Activated CD4-positive, alpha-beta T cell treated with anti-CD3 and anti-CD28 coated beads, Interleukin-2, amount 50 U/mL, for 24 hours (primary cell): Measurements from ENCODE around the gene CDKN1C.

Experiments used
- DNase-seq, 2 donors: peaks; one replicate each; pipeline ENCODE4 v3.0.0-alpha.2; 2020; ENCODE audit warnings: low read depth in 1 of 2, low spot score in 1 of 2

CDKN1C gene

DNA sequence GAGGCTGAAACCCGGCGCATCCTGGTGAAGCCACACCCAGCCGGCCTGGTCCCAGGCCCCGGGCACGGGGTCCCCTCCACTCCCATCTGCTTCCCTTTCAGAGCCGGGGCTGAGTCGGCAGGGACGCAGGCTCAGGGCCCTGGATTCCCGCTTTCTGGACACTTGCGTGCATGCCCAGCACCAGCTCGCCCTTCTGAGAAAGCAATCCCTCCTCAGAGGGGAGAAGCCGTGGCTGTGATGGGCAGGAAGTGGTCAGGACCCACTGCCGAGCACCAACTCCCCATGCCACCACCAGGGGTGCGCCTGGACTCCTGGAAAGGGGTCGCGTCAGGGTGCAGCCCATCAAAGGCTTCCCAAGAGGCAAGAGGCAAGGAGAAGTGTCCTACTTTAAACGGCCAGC lies 15.1 kb downstream of the CDKN1C start:
- no peak for DNase-seq

DNA sequence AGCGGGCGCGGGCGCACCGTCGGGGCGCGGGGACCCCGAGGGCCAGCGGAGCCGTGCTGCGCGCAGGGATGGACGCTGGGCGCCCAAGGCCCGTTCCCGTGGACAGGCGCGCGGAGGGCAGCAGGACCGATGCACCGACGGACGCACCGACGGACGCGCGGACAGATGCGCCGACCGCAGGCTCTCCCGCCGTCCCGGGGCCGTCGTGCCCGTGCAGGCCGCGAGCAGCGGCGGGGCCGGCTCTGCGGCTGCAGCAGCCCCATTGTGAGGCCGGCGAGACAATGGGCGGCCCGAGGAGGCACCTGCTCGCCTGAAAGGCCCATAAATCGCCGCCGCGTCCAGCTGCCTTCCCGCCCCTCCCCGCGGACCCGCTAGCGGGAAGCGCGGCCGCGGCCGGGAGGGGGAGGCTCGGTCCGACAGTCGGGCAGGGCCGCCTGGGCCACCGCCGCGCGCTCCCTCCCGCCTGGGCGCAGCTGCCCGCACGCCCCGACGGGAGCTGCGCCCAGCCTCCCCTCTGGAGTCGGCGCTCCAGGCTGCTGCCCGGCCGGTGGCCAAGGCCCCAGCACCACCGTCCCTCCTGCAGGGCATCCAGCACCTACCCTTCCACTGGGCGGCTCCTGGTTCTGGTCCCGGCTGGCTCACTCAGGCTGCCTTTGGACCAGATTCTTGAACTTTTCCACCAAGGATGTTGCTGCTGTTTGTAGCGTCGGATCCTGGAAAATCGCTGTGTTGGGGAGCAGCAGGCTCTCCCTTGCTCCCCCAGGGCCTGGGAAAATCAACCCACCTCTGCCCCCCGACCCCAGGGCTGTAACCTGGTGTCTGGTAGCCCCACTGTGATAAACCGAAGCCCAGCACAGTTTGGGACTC lies 15.8 kb downstream of the CDKN1C start:
- DNase-seq = no peak

DNA sequence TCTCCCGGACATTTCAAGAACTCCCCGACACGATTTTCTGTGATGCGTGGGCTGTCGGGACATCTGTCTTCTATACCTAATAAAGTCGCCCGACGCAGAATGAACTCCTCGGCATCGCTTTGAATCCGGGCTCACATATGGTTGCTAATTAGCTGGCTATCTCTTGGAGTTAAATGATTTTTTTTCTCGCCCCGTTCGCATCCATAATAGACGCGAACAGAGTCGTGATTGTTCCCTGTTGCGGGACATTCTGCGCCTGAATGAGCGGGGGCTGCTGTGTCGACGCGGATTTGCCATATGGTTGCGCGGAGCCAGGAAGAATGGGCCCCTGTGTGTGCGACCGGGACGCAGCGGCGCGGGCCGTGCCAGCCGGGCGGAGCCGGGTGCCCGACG lies 16.4 kb downstream of the CDKN1C start:
- DNase-seq = no peak

DNA sequence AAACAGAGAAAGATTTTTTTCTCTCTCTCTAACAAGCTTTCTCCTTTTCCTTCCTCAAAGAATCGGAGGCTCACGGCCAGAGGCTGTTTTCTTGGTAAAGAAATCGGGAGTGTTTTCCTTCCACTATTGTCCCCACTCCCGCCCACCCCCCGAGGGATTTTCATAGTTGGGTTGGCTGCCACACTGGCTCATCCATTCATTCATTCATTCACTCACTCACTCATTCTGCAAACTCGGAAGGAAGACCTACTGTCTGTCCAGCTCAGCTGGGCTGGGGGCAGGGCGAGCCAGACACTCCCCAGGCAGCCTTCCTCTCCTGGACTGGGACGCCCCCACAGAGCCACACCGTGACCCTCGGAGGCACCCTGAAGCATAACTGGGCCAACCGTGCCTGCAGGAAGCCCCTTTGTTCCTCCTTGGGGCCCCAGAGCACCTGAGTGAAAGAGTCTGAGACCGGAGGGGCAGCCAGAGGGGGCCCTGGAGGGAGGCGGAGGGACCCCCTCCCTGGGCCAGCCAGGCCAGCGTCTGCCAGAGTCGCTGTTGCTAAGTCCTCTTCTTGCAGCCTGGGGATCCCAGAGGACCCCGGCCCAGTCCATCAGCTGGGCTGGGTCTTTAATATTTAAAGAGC lies 17.0 kb downstream of the CDKN1C start:
- DNase-seq = no peak

DNA sequence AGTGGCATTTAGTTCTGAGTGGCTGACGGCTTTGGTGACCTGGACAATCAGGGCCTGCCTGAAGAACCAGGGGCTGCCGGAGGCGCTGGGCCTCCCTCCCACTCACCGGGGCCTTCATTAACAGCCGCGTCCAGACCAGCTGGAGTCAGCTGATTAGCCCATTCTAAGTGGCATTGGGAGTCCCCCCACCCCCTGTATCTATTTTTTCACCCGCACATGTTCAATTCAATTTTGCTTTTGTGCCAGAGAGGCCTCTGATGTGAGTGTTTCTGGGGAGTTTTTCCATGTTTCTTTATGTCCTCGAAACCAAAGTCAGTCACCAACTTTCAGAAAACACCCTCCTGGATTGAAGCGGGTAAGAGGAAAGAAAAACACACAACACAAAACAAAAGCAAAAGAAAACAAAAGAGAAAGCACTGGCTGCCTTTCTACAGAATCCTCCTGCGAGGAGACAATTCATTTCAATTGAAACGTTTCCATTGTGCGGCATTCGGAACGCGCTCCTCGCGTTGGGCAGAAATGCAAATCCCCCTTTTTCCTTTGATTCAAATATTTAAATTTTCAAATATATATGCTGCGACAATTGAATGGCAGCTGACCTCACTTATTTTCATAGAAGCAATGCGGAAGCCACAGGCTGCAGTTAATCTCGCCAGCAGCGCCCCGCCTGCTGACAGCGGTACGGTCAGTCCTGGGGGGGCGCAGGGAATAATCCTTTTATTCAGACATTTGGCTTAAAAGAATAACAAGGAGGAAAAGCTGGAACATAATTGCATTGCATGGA lies 17.7 kb downstream of the CDKN1C start:
- DNase-seq = no peak

DNA sequence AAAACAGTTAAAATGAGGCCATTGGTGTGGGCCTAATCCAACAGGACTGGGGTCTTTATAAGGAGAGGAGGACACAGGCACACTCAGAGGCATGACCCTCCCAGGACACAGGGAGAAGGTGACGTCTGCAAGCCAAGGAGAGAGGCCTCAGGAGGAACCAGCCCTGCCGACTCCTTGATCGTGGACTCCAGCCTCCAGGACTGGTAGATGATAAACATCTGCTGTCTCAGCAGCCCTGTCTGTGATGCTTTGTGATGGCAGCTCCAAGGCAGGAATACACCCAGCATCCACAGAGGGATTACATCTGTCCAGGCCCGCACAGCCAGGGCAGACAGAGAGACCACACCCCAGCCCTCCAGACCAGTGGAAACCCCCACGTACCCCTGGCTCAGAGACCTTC lies 18.4 kb downstream of the CDKN1C start:
- no peak for DNase-seq

DNA sequence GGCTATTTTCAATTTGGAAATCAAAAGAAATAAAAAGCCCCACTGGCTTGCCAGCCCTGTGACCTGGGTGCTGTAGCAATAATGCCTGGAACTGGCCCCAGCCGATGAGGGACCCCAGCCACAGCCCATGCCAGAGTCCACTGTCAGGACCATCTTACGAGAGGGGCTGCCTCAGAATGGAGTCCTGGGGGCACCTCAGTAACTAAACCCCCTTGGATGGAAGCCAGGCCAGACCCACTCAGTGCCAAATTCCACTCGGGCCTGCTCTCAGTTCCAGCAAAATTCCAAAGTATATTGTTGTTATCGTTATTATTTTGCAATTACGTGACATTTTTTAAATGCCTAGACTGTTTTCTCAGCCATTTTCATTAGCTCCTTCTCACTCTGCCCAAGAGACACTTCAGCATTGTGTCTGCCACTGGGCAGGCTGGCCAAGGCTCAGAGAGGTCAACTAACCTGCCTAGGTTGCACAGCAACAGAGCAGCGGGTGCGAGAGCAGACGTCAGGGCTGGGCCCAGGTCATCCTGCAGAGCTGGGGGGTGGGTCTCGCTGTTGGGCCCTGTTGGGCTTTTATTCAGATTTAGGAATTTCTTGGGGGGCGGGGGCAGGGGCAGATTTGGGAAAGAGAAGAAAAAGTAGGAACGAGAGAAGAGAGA lies 19.5 kb downstream of the CDKN1C start:
- no peak for DNase-seq

DNA sequence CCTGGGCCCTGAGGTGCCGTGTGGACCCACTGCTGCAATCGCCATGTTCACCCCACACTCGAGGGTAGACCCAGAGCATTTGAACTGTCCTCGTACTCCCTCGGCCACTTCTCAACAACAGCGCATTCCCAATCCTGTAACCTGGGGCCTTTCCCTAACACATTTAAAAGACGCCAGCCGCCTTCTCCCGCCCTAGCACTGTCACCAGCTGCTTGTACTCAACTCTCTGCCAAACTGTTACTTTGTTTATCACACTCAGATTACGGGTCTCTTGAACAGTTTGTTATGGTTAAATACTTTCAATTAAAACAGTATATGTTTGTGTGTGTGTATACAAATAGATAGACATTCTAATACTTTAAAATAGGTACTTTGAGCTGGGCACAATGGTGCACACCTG lies 20.7 kb downstream of the CDKN1C start:
- no peak for DNase-seq

DNA sequence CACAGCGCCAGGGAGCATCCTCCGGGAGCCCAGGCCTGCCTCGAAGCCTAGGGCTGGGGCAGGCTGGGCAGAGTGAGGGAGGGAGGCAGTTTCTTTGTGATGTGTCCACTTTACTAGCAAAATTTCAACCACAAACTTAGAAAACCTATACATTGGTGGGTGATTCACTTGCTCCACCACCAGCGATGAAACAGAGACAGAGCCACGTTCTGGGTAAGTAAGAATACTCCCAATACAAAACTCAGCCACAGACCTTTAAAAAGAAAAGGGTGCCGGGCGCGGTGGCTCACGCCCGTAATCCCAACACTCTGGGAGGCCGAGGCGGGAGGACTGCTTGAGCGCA lies 22.3 kb downstream of the CDKN1C start:
- DNase-seq = no peak

DNA sequence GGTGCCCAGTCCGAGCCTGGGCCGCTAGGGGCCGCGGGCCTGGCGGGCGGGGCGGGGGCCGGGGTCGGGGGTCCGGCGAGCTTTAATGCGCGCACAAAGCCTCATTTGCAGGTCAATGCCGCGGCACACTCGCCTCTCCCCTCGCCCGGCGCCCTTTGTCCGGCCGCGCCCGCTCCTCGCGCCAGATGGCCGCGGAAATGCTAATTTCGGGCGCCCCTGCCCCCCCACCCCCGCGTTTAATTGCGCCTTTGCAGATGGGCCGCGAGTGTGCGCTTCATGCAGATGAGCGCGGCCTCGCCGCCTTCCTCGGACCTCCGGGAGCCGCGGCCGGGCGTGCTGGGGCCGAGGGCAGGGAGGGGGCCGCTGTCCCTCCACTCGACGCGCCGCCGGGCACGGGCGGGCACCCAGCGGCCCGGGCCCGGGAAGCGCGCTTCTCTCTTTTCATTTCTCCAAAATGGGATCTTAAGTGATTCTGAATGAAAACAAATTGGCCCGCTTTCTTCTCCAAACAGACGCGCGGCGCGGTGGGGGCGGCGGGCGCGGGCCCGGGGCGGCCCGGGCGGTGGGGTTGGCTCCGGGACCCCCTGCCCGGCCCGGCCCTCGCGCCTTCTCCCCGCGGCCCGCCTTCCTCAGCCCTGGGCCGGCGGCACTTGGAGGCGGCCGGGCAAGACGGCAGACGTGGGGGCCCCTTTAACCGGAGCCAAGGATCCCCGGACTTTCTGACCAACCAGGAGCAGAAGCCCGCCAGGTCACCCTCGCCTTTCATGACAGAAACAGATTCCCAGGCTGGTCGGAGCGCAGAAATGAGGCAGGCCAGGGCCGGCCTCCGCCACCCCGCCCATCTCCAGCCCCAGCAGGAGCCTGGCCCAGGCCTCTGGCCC lies 22.9 kb downstream of the CDKN1C start:
- DNase-seq = no peak

DNA sequence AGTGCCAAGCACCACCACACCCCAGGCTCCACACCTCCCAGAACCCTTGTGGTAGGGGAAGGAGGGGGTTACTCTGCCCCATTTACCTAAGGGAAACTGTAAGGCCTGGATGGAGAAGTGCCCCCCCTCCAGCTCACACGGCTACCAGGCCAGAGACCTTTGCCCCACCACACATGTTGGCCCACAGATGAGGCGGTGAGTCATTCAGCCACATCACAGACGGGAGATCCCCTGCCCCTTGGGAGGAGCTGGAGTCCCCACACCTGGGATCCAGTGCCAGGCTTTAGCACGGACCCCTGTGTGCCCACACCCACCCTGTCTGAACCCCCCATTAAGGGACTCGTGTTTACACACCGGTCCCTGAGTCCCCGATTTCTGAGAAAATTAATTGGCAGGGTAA lies 24.9 kb downstream of the CDKN1C start:
- DNase-seq = no peak

DNA sequence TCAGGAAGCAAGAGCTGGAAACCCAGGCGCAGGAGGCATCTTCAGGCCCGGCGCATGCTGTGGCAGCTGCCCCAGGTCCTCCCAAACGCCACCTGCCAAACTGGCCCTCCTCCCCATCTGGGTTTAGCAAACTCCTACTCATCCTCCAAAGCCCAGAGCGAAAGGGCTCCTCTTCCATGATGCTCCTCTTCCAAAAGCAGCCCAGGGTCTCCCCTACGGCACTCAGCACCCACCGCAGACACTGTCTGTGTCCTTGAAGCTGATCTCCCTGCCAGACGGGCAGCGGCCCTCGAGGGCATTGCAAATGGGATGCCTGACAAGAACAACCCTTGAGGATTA lies 25.9 kb downstream of the CDKN1C start:
- no peak for DNase-seq

DNA sequence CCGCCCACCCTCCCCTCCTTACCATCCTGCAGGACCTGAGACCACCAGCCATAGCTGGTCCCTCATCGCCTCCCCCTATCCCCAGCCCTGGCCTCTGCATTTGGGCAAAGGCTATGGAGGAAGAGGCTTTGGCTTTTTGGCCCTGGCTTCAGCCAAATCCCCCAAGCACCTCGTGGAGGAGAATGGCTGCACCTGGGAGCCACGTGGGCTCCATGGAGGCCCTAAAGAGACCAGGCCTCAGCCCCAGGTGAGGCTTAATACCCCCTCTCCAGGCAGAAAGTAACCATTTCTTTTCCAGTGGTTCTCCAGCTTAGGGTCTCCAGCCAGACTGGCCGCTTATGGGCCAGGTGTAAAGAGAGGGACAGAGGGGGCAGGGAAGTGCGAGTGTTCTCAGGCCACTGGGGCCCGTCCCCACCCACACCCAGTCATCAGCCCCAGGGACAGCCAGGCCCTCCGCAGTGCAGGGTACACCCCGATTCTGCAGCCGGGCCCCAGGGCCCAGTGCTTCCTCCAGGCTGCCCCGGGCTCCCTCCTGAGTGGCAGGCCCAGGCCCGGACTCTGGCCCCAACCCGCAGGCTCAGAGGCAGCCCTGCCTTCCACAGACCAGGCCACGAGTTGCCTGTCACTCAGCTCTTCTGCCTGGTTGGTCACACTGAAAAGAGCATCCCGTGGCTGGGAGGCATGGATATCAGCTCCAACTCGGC lies 26.4 kb downstream of the CDKN1C start:
- no peak for DNase-seq

DNA sequence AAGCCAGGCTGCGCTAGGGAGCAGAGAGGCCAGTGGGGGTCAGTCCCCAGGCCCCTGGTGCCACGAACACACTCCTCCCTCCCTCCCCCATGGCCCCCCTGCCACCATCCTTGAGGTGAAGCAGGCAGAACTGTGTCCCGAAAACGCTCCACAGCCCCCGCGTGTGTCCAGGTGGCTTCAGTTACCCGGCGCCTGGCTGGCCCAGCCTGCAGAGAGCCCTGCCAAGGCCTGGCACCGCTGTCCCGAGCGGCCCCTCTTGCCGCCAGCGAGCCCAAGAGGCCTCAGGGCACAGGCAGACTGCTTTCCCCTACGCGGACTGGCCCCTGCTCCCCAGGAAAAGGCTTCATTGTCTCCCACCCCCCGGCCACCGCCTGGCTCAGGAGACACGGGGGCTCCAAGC lies 27.7 kb downstream of the CDKN1C start:
- no peak for DNase-seq

DNA sequence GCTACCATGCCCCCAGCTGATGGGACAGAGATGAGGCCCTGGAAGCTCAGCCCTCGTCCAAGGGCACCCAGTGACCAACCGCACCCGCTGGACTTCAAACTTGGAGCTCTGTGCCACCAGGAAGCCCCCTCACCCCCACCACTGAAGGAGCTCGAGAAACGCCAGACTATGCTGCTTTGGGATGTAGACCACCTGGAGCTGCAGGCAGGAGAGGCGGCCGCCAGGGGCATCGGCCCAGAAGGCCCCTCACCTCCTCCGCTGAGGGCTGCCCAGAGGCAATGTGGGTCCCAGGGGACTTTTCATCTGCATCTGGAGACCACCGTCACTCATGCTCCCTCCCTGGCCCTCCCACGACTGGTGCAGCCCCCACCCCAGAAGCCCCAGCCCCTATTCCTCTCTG lies 28.3 kb downstream of the CDKN1C start:
- DNase-seq = no peak

DNA sequence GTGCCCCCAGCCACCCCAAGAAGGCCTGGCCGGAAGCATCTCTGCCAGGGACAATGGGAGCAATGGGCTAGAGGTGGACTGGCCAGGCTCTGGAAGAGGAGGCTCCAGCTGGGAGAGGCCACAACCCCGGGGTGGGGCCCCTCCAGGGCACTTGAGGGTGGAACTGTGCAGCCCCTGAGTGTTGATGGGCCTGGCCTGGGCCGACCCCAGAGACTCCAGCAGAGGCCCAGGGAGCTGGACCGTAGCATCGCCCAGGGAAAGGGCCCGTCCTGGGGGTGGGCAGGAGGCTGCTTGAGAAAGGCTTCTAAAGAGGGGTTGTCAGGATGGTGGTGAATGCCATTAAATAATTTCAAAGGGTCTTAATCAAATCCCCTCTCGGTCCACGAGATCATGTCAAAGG lies 30.4 kb downstream of the CDKN1C start:
- DNase-seq = no peak

DNA sequence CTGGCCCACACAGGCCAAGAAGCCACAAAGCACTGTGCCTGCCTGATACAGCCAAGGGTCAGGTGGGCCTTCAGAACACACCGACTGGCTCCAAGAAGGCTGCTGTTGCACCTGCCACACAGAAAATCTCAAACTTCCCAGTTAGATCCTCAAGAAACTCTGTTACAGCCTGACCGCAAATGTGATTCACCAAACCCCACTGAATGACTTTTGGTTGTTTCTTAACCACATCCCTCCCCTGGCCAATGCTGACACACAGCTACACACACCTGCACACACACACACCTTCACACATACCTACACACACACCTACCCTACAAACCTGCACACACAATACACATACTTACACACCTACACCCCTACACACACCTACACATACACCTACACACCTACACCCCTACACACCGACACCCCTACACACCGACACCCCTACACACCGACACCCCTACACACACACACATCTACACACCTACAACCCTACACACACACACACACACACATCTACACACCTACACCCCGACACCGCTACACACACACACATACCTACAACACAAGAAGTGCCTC lies 31.5 kb downstream of the CDKN1C start:
- DNase-seq = no peak

DNA sequence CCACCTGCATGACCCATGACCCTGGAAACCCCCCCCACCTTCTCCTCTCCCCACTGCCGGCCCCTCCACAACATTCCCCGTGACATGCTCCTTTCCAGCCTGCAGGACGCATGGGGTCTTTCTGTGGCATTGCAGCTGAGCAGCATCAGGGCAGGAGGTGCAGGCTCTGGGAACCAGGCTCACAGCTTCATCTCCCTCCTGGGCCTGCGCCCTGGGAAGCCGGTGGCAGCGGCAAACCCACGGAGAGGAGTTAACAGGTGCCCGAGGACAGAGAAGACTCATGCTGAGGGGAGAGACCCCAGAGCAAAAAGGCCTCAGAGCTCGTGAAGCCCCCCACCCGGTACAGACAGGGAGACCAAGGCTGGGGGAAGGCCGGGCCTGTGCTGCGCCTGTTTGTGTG lies 32.2 kb downstream of the CDKN1C start:
- no peak for DNase-seq

DNA sequence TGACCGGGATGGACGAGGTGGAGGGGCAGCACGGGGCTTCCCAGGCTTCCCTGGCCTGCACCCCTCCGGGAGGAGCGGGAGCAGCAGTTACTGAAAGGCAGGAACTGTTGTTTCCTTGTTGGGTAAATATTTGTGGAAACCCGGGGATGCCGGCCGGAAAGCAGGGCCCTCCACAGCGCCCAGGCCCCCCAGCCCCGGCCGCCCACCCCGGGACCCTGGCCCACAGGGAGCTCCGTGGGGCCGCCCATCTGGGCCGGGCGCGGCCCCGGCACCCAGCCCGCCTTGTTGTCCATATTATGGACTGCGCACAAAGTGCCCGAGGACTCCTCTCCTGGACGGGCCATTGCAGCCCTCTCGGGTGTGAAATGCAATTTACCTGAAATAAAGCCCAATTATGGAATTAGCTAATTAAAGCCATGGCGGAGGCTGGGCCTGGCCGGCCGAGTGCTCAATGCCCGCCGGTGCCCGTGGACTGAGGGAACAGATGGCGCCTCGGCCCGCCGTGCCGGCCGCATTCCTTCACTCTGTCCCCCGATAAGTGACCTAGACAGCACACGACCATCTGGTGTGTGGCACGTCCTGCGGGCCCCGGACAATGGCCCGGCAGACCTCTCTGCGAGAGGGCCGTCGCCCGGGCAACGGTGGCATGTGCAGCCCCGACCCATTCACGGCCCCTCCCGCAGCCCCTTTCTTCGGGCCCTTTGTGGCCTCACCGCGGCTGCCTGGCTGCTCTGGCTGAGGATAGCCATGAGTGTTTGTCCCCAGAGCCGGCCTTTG lies 35.4 kb downstream of the CDKN1C start:
- no peak for DNase-seq
